OCI-LY7 (cell line): ENCODE data around the gene RNF26. TPM values are rescaled to one million over a fixed set of nuclear protein-coding genes. Genes with fewer than 3 reads are reported as not detected.

Experiments used
- BruUV-seq: library from RNA; stranded (reverse); fragments of 400-500 nt; replicated peaks from 2 replicates; lab custom pipeline; 2021; lab: Mats Ljungman, UMichigan
- CTCF ChIA-PET: fragments of 300-600 bp; sonication (Branson Sonifier 250); formaldehyde crosslinking; loops from one replicate; lab custom pipeline; 2022; ENCODE audit warnings: antibody characterized with exemption; ENCODE audit not compliant: unreplicated experiment; lab: Charles Lee
- POLR2A ChIA-PET: fragments of 300-600 bp; sonication (Branson Sonifier 250); formaldehyde crosslinking; loops from one replicate; lab custom pipeline; 2022; ENCODE audit warnings: antibody characterized with exemption; lab: Charles Lee
- DNase-seq: peaks from one replicate; pipeline ENCODE4 v3.0.0-alpha.2; 2015; ENCODE audit warnings: low spot score
- H2AFZ ChIP-seq: fragments of 200-600 bp; sonication (generic), shearing (Covaris generic); 2 replicates; pipeline ENCODE4 v1.6.1; 2014; ENCODE audit warnings: mild to moderate bottlenecking, antibody characterized with exemption, low read length, moderate library complexity
- H3K27ac ChIP-seq: fragments of 200-600 bp; sonication (generic); 2 replicates; pipeline ENCODE4 v1.5.1; 2014; ENCODE audit warnings: mixed run types, low read depth, mild to moderate bottlenecking, moderate library complexity, low read length, inconsistent platforms; ENCODE audit not compliant: poor library complexity, severe bottlenecking
- H3K36me3 ChIP-seq: fragments of 200-600 bp; sonication (generic); 2 replicates; pipeline ENCODE4 v1.6.1; 2014; ENCODE audit warnings: mild to moderate bottlenecking, antibody characterized with exemption, low read length, moderate library complexity, mixed read lengths; ENCODE audit not compliant: insufficient read depth
- H3K4me1 ChIP-seq: fragments of 200-600 bp; sonication (generic); 2 replicates; pipeline ENCODE4 v1.5.1; 2014; ENCODE audit warnings: mild to moderate bottlenecking, low read length; ENCODE audit not compliant: insufficient read depth, poor library complexity, severe bottlenecking
- H3K4me2 ChIP-seq: fragments of 200-600 bp; sonication (generic); 2 replicates; pipeline ENCODE4 v1.6.1; 2014; ENCODE audit warnings: mild to moderate bottlenecking, low read length
- H3K4me3 ChIP-seq: fragments of 200-600 bp; sonication (generic); 2 replicates; pipeline ENCODE4 v1.5.1; 2014; ENCODE audit warnings: mild to moderate bottlenecking, low read depth, low read length; ENCODE audit not compliant: poor library complexity, severe bottlenecking
- H3K79me2 ChIP-seq: fragments of 200-600 bp; sonication (generic); 2 replicates; pipeline ENCODE4 v1.6.1; 2016; ENCODE audit warnings: low read depth, mild to moderate bottlenecking, low read length, moderate library complexity, mixed read lengths; ENCODE audit not compliant: insufficient read depth
- H3K9me2 ChIP-seq: fragments of 200-600 bp; sonication (generic); 2 replicates; pipeline ENCODE4 v1.6.1; 2016; ENCODE audit warnings: mild to moderate bottlenecking, low read length, mixed read lengths; ENCODE audit not compliant: insufficient read depth
- H3K9me3 ChIP-seq: fragments of 200-600 bp; sonication (generic); 2 replicates; pipeline ENCODE4 v1.6.1; 2014; ENCODE audit warnings: mild to moderate bottlenecking, mixed run types, low read length, mixed read lengths
- H4K20me1 ChIP-seq: fragments of 200-600 bp; sonication (generic); 2 replicates; pipeline ENCODE4 v1.6.1; 2014; ENCODE audit warnings: mild to moderate bottlenecking, antibody characterized with exemption, low read length, moderate library complexity, mixed read lengths; ENCODE audit not compliant: insufficient read depth
- EZH2phosphoT487 ChIP-seq: fragments of 200-600 bp; sonication (generic); IDR thresholded peaks from 2 replicates; pipeline ENCODE4 v1.6.1; 2018; ENCODE audit warnings: low read depth, borderline replicate concordance, mild to moderate bottlenecking, mixed run types, antibody characterized with exemption, low read length, moderate library complexity, mixed read lengths
- intact Hi-C: fragments of 100-400 bp; cut with micrococcal nuclease; formaldehyde crosslinking; loops from one replicate; pipeline ENCODE4 v1.10.0; 2022; ENCODE audit not compliant: unreplicated experiment
- total RNA-seq, 2 experiments: library from RNA; depleted of rRNA in 1 of 2; stranded (reverse); fragments of >200 nt in 1 of 2; shearing (Covaris generic) in 1 of 2; gene quantifications; 2 replicates each; pipeline ENCODE4 v1.2.3, GENCODE V29; 2014 to 2022
- TF ChIP-seq, protein P1 (sequence below): fragments of 200-600 bp; sonication (generic); conservative IDR thresholded peaks from 2 replicates; pipeline ENCODE4 v1.5.1; 2014; ENCODE audit warnings: mild to moderate bottlenecking, antibody characterized with exemption, low read length, moderate library complexity, mixed read lengths

Gene RNF26
- total RNA-seq, 2 experiments from 2014 or later = 13.9 to 52.5 TPM

DNA sequence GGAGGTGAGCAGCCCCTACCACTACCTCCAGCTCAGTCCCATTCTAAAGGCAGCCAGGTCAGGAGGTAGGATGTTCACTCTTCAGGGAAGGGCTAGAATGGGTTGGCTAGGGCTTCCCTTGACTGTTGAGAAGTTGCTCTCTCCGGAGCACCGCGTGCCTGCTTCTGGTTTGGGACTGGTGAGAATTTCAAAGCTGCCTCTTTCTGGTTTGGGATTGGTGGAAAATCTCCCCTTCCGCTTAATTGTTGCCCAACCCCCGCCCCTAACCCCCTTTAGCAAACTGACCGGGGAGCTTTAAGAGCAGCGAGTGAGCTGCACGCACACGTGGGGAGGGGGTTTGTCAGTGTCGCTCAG is 46.5 kb downstream of the RNF26 start:
- Histone ChIP-seq H3K4me1 (peaks cover 34% of the 10 kb centered on the region), H3K79me2 (no peaks in the 10 kb centered on the region), H3K9me3 (no peaks in the 10 kb centered on the region), H2AFZ (peak overlapping the region; percentile 53; the same call in 1 of the 2 replicates), H3K4me3 (peak overlapping the region; percentile 69), H3K4me2 (peak overlapping the region; percentile 80), H4K20me1 (no peaks in the 10 kb centered on the region), H3K36me3 (no peaks in the 10 kb centered on the region), H3K9me2 (no peaks in the 10 kb centered on the region), H3K27ac (no peak overlapping the region)
- peak; percentile 42 for DNase-seq
- BruUV-seq = no TSS peak
- ChIA-PET POLR2A (interaction anchor here (0.5 to 2.1 kb wide), 5 partner anchors 16 to 929 kb away, joined by 3 to 6 read pairs (median 4); no protein-coding TSS in a partner anchor), CTCF (interaction anchor here (0.6 to 1.2 kb wide), 4 partner anchors 43 to 94 kb away, joined by 3 to 4 read pairs (median 4); no protein-coding TSS in a partner anchor)
- intact Hi-C loops = loop anchor here (2.0 kb wide), 1 partner anchor 94 kb away; no protein-coding TSS in a partner anchor
- no peak for TF ChIP-seq EZH2phosphoT487
- TF ChIP-seq, protein P1, sequence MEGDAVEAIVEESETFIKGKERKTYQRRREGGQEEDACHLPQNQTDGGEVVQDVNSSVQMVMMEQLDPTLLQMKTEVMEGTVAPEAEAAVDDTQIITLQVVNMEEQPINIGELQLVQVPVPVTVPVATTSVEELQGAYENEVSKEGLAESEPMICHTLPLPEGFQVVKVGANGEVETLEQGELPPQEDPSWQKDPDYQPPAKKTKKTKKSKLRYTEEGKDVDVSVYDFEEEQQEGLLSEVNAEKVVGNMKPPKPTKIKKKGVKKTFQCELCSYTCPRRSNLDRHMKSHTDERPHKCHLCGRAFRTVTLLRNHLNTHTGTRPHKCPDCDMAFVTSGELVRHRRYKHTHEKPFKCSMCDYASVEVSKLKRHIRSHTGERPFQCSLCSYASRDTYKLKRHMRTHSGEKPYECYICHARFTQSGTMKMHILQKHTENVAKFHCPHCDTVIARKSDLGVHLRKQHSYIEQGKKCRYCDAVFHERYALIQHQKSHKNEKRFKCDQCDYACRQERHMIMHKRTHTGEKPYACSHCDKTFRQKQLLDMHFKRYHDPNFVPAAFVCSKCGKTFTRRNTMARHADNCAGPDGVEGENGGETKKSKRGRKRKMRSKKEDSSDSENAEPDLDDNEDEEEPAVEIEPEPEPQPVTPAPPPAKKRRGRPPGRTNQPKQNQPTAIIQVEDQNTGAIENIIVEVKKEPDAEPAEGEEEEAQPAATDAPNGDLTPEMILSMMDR = no peak

DNA sequence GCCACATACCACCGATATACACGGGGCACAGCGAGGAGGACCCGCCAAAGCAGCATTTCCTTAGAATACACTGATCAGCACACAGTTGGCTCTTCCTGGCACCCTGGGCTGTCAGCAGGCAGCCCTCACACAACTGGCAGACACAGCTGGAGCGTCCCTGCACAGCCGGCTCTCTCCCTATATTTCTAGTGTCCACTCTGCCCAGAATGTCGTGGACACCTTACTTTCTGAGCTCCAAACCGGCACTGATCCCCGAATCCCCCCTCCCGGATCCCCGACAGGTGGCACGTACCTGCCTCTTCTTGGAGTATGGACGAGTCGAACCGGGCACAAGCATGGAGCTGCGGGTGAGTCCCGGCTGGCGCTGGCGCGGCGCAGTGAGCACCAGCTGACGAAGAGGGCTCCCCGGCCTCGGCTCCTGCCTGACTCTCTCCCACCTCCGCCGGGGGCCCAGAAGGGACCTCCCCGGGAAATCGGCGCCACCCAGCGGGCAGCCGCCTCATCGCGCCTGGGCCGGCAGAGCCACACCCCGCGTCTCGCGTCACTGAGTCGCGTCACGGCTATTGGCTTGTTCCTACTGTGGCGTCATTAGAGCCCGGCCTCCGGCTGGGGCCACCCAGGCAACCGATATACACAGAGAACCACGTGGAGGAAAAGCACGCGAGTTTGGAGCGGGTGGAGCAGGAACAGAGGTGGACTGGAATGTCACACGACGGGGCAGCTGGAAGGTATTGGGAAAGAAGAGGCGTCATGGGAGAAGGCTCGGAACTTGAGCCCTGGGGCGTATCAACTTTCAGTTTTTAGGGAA is 47.1 kb downstream of the RNF26 start, which contains the start of gene USP2:
Gene USP2 (minus strand): TSS at position 510 of the 808 bp plus-strand sequence. CDS start 8,210 bp downstream, outside the sequence.
- H3K27ac ChIP-seq = no peak within 1 kb of the TSS
- no peaks in the 10 kb centered on the region for H3K9me2 ChIP-seq
- POLR2A ChIA-PET = interaction anchor here (0.5 to 2.1 kb wide), 5 partner anchors 17 to 930 kb away, joined by 3 to 6 read pairs (median 4); no protein-coding TSS in a partner anchor
- no TSS peak for BruUV-seq
- no peaks in the 10 kb centered on the region for H3K79me2 ChIP-seq
- no peaks in the 10 kb centered on the region for H3K9me3 ChIP-seq
- peak; percentile 94 for DNase-seq
- TF ChIP-seq EZH2phosphoT487 = no peak
- TF ChIP-seq, protein P1 = peak; percentile 92
- peak within 1 kb of the TSS; percentile 55 for H2AFZ ChIP-seq
- CTCF ChIA-PET = interaction anchor here (0.6 to 1.2 kb wide), 5 partner anchors 19 to 93 kb away, joined by 3 to 4 read pairs (median 4); no protein-coding TSS in a partner anchor
- no peaks in the 10 kb centered on the region for H4K20me1 ChIP-seq
- peak within 1 kb of the TSS; percentile 80 for H3K4me2 ChIP-seq
- H3K4me1 ChIP-seq = peaks cover 32% of the 10 kb centered on the region
- H3K4me3 ChIP-seq = peak within 1 kb of the TSS; percentile 69
- no peaks in the 10 kb centered on the region for H3K36me3 ChIP-seq
- intact Hi-C loops = loop anchor here (2.0 kb wide), 1 partner anchor 93 kb away; no protein-coding TSS in a partner anchor
